GM21723 (cell line): Measurements from ENCODE around the gene SYT9.

Experiments used
- ATAC-seq: cut with Tn5 transposase; IDR thresholded peaks from one replicate; pipeline ENCODE4 v1.9.1; 2021; ENCODE audit warnings: mild to moderate bottlenecking, moderate library complexity; ENCODE audit not compliant: unreplicated experiment

SYT9 gene

GRCh38 chr11:7457211-7457610 is 205.5 kb downstream of the SYT9 start:
- no peak for ATAC-seq

- no peak for ATAC-seq
Observed at GRCh38 chr11:7462706-7463105, 211.0 kb downstream of the SYT9 start.

- no peak for ATAC-seq
Observed at GRCh38 chr11:7467652-7468051, 215.9 kb downstream of the SYT9 start.

GRCh38 chr11:7469351-7469865 is 217.7 kb downstream of the SYT9 start:
- no peak for ATAC-seq

- ATAC-seq = no peak
Observed at GRCh38 chr11:7471071-7471470, 219.4 kb downstream of the SYT9 start.

GRCh38 chr11:7473717-7474116 is 222.0 kb downstream of the SYT9 start:
- ATAC-seq = peak; percentile 94

- no peak for ATAC-seq
Observed at GRCh38 chr11:7480113-7480512, 228.4 kb downstream of the SYT9 start.

- ATAC-seq = no peak
Observed at GRCh38 chr11:7484131-7484530, 232.4 kb downstream of the SYT9 start.

- ATAC-seq = no peak
Observed at GRCh38 chr11:7484645-7485044, 232.9 kb downstream of the SYT9 start.

GRCh38 chr11:7485186-7486097 is 233.7 kb downstream of the SYT9 start, which contains the start of gene OLFML1:
Gene OLFML1 (plus strand): TSS chr11:7485506. CDS start chr11:7485876, 370 bp downstream.
- ATAC-seq = no peak

- no peak for ATAC-seq
Observed at GRCh38 chr11:7486098-7486780, 234.5 kb downstream of the SYT9 start.

GRCh38 chr11:7486781-7487140 is 235.1 kb downstream of the SYT9 start:
- no peak for ATAC-seq

- no peak for ATAC-seq
Observed at GRCh38 chr11:7487360-7487759, 235.7 kb downstream of the SYT9 start.

GRCh38 chr11:7488681-7489080 is 237.0 kb downstream of the SYT9 start:
- no peak for ATAC-seq

GRCh38 chr11:7489376-7489775 is 237.7 kb downstream of the SYT9 start:
- no peak for ATAC-seq

- no peak for ATAC-seq
Observed at GRCh38 chr11:7490054-7490453, 238.3 kb downstream of the SYT9 start.

- no peak for ATAC-seq
Observed at GRCh38 chr11:7490535-7490934, 238.8 kb downstream of the SYT9 start.

GRCh38 chr11:7492253-7492652 is 240.5 kb downstream of the SYT9 start:
- ATAC-seq = no peak

- ATAC-seq = no peak
Observed at GRCh38 chr11:7493670-7494069, 242.0 kb downstream of the SYT9 start.

GRCh38 chr11:7494086-7494745 is 242.5 kb downstream of the SYT9 start:
- no peak for ATAC-seq

GRCh38 chr11:7495882-7496551 is 244.3 kb downstream of the SYT9 start:
- ATAC-seq = peak; percentile 90
